IMR-90 (cell line): Measurements from ENCODE around the gene CERK. TPM values are rescaled to one million over a fixed set of nuclear protein-coding genes. Genes with fewer than 3 reads are reported as not detected.

Experiments
- ATAC-seq: fragments of 200-7000 bp; cut with Tn5 transposase; 2 replicates; pipeline ENCODE4 v1.9.1; 2020; ENCODE audit warnings: low read depth, mild to moderate bottlenecking, moderate library complexity
- BruUV-seq: library from RNA; stranded (reverse); fragments of 400-500 nt; replicated peaks from 2 replicates; lab custom pipeline; 2021; lab: Mats Ljungman, UMichigan
- CTCF ChIA-PET: fragments of 300-600 bp; formaldehyde crosslinking; extraction: SDS; loops from one replicate; lab custom pipeline; 2021; ENCODE audit warnings: antibody characterized with exemption; lab: Yijun Ruan, JAX
- POLR2A ChIA-PET: fragments of 300-600 bp; sonication (Branson Sonifier 250); formaldehyde crosslinking; loops from one replicate; lab custom pipeline; 2022; ENCODE audit warnings: antibody characterized with exemption; ENCODE audit not compliant: unreplicated experiment; lab: Charles Lee
- DNase-seq: peaks from one replicate; pipeline ENCODE4 v3.0.0; 2013
- H2AFZ ChIP-seq: replicated peaks from 2 replicates; pipeline ENCODE3; 2013; ENCODE audit warnings: low read length, mild to moderate bottlenecking; ENCODE audit not compliant: poor library complexity
- H2AK5ac ChIP-seq: 2 replicates; pipeline ENCODE4 v1.6.1; 2013; ENCODE audit warnings: low read depth, low read length, inconsistent platforms
- H2AK9ac ChIP-seq: replicated peaks from 2 replicates; pipeline ENCODE3; 2013; ENCODE audit warnings: mild to moderate bottlenecking, low read depth, low read length, moderate library complexity; ENCODE audit not compliant: poor library complexity
- H2BK120ac ChIP-seq: 2 replicates; pipeline ENCODE4 v1.6.1; 2013; ENCODE audit warnings: low read depth, low read length, inconsistent platforms
- H2BK15ac ChIP-seq: 3 replicates; pipeline ENCODE4 v1.6.1; 2013; ENCODE audit warnings: low read depth, low read length, inconsistent platforms
- H2BK20ac ChIP-seq: 2 replicates; pipeline ENCODE4 v1.6.1; 2013; ENCODE audit warnings: low read depth, mild to moderate bottlenecking, inconsistent platforms, low read length, moderate library complexity
- H2BK5ac ChIP-seq: 2 replicates; pipeline ENCODE4 v1.6.1; 2013; ENCODE audit warnings: mild to moderate bottlenecking, low read depth, low read length, inconsistent platforms; ENCODE audit not compliant: poor library complexity, severe bottlenecking
- H3K14ac ChIP-seq: replicated peaks from 2 replicates; pipeline ENCODE4 v1.6.1; 2013; ENCODE audit warnings: low read depth, low read length, inconsistent platforms
- H3K18ac ChIP-seq: 2 replicates; pipeline ENCODE4 v1.6.1; 2013; ENCODE audit warnings: low read depth, low read length, control low read depth
- H3K23ac ChIP-seq: 2 replicates; pipeline ENCODE4 v1.6.1; 2013; ENCODE audit warnings: low read depth, low read length, inconsistent platforms
- H3K27ac ChIP-seq: 2 replicates; pipeline ENCODE4 v1.5.1; 2013; ENCODE audit warnings: mild to moderate bottlenecking, control low read depth, low read length; ENCODE audit not compliant: insufficient read depth
- H3K27me3 ChIP-seq: 2 replicates; pipeline ENCODE4 v1.6.1; 2013; ENCODE audit warnings: low read length; ENCODE audit not compliant: control insufficient read depth, insufficient read depth
- H3K36me3 ChIP-seq: 2 replicates; pipeline ENCODE4 v1.6.1; 2013; ENCODE audit warnings: low read length, mixed read lengths; ENCODE audit not compliant: control insufficient read depth, insufficient read depth
- H3K4ac ChIP-seq: 2 replicates; pipeline ENCODE4 v1.6.1; 2013; ENCODE audit warnings: low read depth, low read length, inconsistent platforms
- H3K4me1 ChIP-seq: 2 replicates; pipeline ENCODE4 v1.6.1; 2013; ENCODE audit warnings: low read length, mixed read lengths; ENCODE audit not compliant: control insufficient read depth, insufficient read depth
- H3K4me2 ChIP-seq: 2 replicates; pipeline ENCODE4 v1.6.1; 2013; ENCODE audit warnings: low read depth, mild to moderate bottlenecking, control low read depth, low read length, moderate library complexity
- H3K4me3 ChIP-seq: 2 replicates; pipeline ENCODE4 v1.5.1; 2013; ENCODE audit warnings: low read depth, mild to moderate bottlenecking, control low read depth, low read length, moderate library complexity; ENCODE audit not compliant: insufficient read depth
- H3K56ac ChIP-seq: 2 replicates; pipeline ENCODE4 v1.6.1; 2013; ENCODE audit warnings: low read length, inconsistent platforms; ENCODE audit not compliant: insufficient read depth; ENCODE audit errors: extremely low read depth
- H3K79me1 ChIP-seq, 2 experiments: 2 replicates each; pipeline ENCODE4 v1.6.1; 2013; ENCODE audit warnings: low read length in 2 of 2, inconsistent platforms in 1 of 2, low read depth in 1 of 2
- H3K9ac ChIP-seq: 2 replicates; pipeline ENCODE4 v1.6.1; 2013; ENCODE audit warnings: low read depth, low read length, control low read depth
- H3K9me1 ChIP-seq: 2 replicates; pipeline ENCODE4 v1.6.1; 2013; ENCODE audit warnings: low read length, inconsistent platforms; ENCODE audit not compliant: insufficient read depth
- H3K9me3 ChIP-seq: 2 replicates; pipeline ENCODE4 v1.6.1; 2013; ENCODE audit warnings: low read length; ENCODE audit not compliant: control insufficient read depth, insufficient read depth
- H4K20me1 ChIP-seq: 2 replicates; pipeline ENCODE4 v1.6.1; 2013; ENCODE audit warnings: low read length, inconsistent platforms; ENCODE audit not compliant: insufficient read depth
- H4K5ac ChIP-seq: 2 replicates; pipeline ENCODE4 v1.6.1; 2013; ENCODE audit warnings: mild to moderate bottlenecking, low read depth, low read length, control low read depth
- H4K8ac ChIP-seq, 2 experiments: 2 replicates each; pipeline ENCODE4 v1.6.1; 2013; ENCODE audit warnings: low read depth in 2 of 2, low read length in 2 of 2, control low read depth in 1 of 2, inconsistent platforms in 1 of 2
- H4K91ac ChIP-seq: 2 replicates; pipeline ENCODE4 v1.6.1; 2013; ENCODE audit warnings: low read depth, low read length, inconsistent platforms; ENCODE audit not compliant: insufficient read depth
- CEBPB ChIP-seq: IDR thresholded peaks from 2 replicates; pipeline ENCODE4 v1.6.1; 2012; ENCODE audit warnings: low read depth, low read length, improper control_type of control experiment
- CHD1 ChIP-seq: IDR thresholded peaks from 2 replicates; pipeline ENCODE4 v1.6.1; 2012; ENCODE audit warnings: low read depth, low read length, improper control_type of control experiment
- CTCF ChIP-seq: conservative IDR thresholded peaks from 2 replicates; pipeline ENCODE4 v1.5.1; 2012; ENCODE audit warnings: mild to moderate bottlenecking, low read depth, low read length, improper control_type of control experiment
- ELK1 ChIP-seq: fragments of 150-350 bp; IDR thresholded peaks from 2 replicates; pipeline ENCODE4 v1.6.1; 2016; ENCODE audit warnings: low read depth, mild to moderate bottlenecking, low read length, moderate library complexity, borderline replicate concordance
- FOS ChIP-seq: fragments of 150-350 bp; IDR thresholded peaks from 2 replicates; pipeline ENCODE4 v1.6.1; 2016; ENCODE audit warnings: low read depth, low read length
- MAFK ChIP-seq: IDR thresholded peaks from 2 replicates; pipeline ENCODE4 v1.6.1; 2012; ENCODE audit warnings: low read depth, low read length, improper control_type of control experiment
- MAZ ChIP-seq: IDR thresholded peaks from 2 replicates; pipeline ENCODE4 v1.6.1; 2012; ENCODE audit warnings: low read depth, mild to moderate bottlenecking, low read length, improper control_type of control experiment, moderate library complexity, borderline replicate concordance
- MXI1 ChIP-seq: IDR thresholded peaks from 2 replicates; pipeline ENCODE4 v1.6.1; 2012; ENCODE audit warnings: low read depth, mild to moderate bottlenecking, low read length, moderate library complexity, borderline replicate concordance
- NFE2L2 ChIP-seq: fragments of 150-350 bp; IDR thresholded peaks from 2 replicates; pipeline ENCODE4 v1.6.1; 2016; ENCODE audit warnings: low read depth, mild to moderate bottlenecking, low read length
- POLR2A ChIP-seq: IDR thresholded peaks from 2 replicates; pipeline ENCODE4 v1.6.1; 2012; ENCODE audit warnings: mild to moderate bottlenecking, low read depth, low read length
- RAD21 ChIP-seq: IDR thresholded peaks from 2 replicates; pipeline ENCODE4 v1.6.1; 2012; ENCODE audit warnings: low read length, improper control_type of control experiment
- RCOR1 ChIP-seq: IDR thresholded peaks from 2 replicates; pipeline ENCODE4 v1.6.1; 2012; ENCODE audit warnings: mild to moderate bottlenecking, low read length, improper control_type of control experiment; ENCODE audit not compliant: insufficient replicate concordance
- RFX5 ChIP-seq: IDR thresholded peaks from 2 replicates; pipeline ENCODE4 v1.8.0; 2012; ENCODE audit warnings: low read depth, mild to moderate bottlenecking, low read length, moderate library complexity
- SMC3 ChIP-seq: fragments of 150-350 bp; IDR thresholded peaks from 2 replicates; pipeline ENCODE4 v1.6.1; 2016; ENCODE audit warnings: low read depth, mild to moderate bottlenecking, antibody characterized with exemption, low read length, moderate library complexity
- USF2 ChIP-seq: fragments of 150-350 bp; IDR thresholded peaks from 2 replicates; pipeline ENCODE4 v1.6.1; 2017; ENCODE audit warnings: mild to moderate bottlenecking, antibody characterized with exemption, low read length, low read depth
- WGBS, 2 experiments: methylation state at CpG; one replicate each; pipeline versions ENCODE4 v1.1.5 to v1.1.7; 2013; ENCODE audit warnings: missing lambda C conversion rate in 2 of 2; ENCODE audit not compliant: insufficient read length in 1 of 2; ENCODE audit errors: extremely low coverage in 2 of 2; 5-methylcytosine and 5-hydroxymethylcytosine counted together
- dilution Hi-C: fragments of 300-500 bp; cut with HindIII; formaldehyde crosslinking; loops from one replicate; pipeline ENCODE4 v1.14.3; 2018; ENCODE audit warnings: low sequenced_read_pairs; ENCODE audit not compliant: unreplicated experiment
- in situ Hi-C: fragments of 300-500 bp; cut with MboI; formaldehyde crosslinking; loops from 3 replicates; pipeline ENCODE4 v1.14.3; 2019; ENCODE audit warnings: low sequenced_read_pairs, inconsistent platforms, mixed read lengths
- intact Hi-C: fragments of 100-400 bp; cut with micrococcal nuclease; formaldehyde crosslinking; loops from 2 replicates; pipeline ENCODE4 v1.10.0; 2022
- polyA plus RNA-seq, 3 experiments: library from polyadenylated mRNA; depleted of rRNA; stranded (reverse); fragments of >200 nt; gene quantifications; 2 replicates each; pipeline ENCODE4 v1.2.3, GENCODE V29; 2012; ENCODE audit warnings: low replicate concordance in 1 of 3
- total RNA-seq: library from RNA; depleted of rRNA; stranded (reverse); fragments of >200 nt; gene quantifications from 2 replicates; pipeline ENCODE4 v1.2.3, GENCODE V29; 2012

Gene CERK
- total and polyA plus RNA-seq, 2 of the 4 experiments (the other 2 are of a cell fraction): 25.3 to 38.7 TPM

- peak overlapping the region; percentile 39 for H2BK120ac ChIP-seq
- BruUV-seq: no TSS peak
- H2BK20ac ChIP-seq: no peak overlapping the region
- H3K4ac ChIP-seq: peak overlapping the region; percentile 88
- H2BK5ac ChIP-seq: peak overlapping the region; percentile 69
- H3K79me1 ChIP-seq: peaks cover 14 to 54% of the 10 kb centered on the region in 2 experiments; a peak in 3 of 4 replicates
- peak overlapping the region; percentile 94 for H3K4me3 ChIP-seq
- peak overlapping the region; percentile 5; the same call in 1 of the 2 replicates for H4K5ac ChIP-seq
- no peaks in the 10 kb centered on the region for H3K9me3 ChIP-seq
- peak overlapping the region; percentile 11; the same call in 1 of the 2 replicates for H3K18ac ChIP-seq
- peak overlapping the region; percentile 47; the same call in 1 of the 2 replicates for H3K56ac ChIP-seq
- peak overlapping the region; percentile 55 for H3K27ac ChIP-seq
- H3K9me1 ChIP-seq: peaks cover 19% of the 10 kb centered on the region
- 0 out of 3 replicates have a peak overlapping the region, but pooled peaks have one; percentile 28 for H2BK15ac ChIP-seq
- H4K8ac ChIP-seq: peak overlapping the region; percentile 33 to 80; a peak in 3 of 4 replicates
- ATAC-seq: peak; percentile 22
- in situ Hi-C loops: no loop called here
- WGBS, 2 experiments: 10% methylated on average over 9 of the region's 20 CpGs; no CpG with 5 or more reads in 1 of the 2 experiments
- peaks cover 31% of the 10 kb centered on the region for H3K4me1 ChIP-seq
- H2AK9ac ChIP-seq: peak overlapping the region; percentile 93
- peak overlapping the region; percentile 63 for H3K4me2 ChIP-seq
- no peaks in the 10 kb centered on the region for H3K27me3 ChIP-seq
- H3K9ac ChIP-seq: peak overlapping the region; percentile 22
- peak; percentile 37 for DNase-seq
- peaks cover 36% of the 10 kb centered on the region for H4K20me1 ChIP-seq
- H4K91ac ChIP-seq: peak overlapping the region; percentile 64
- peak overlapping the region; percentile 91 for H3K23ac ChIP-seq
- H2AK5ac ChIP-seq: peak overlapping the region; percentile 95
- H3K36me3 ChIP-seq: no peaks in the 10 kb centered on the region
- peak overlapping the region; percentile 87 for H3K14ac ChIP-seq
- intact Hi-C loops: loop anchor here (5.0 kb wide), 1 partner anchor 1754 kb away; no protein-coding TSS in a partner anchor
- CTCF ChIA-PET: interaction anchor here (0.6 to 1.5 kb wide), 2 partner anchors 20 to 42 kb away, joined by 6 read pairs; no protein-coding TSS in a partner anchor
- dilution Hi-C loops: no loop called here
- POLR2A ChIA-PET: interaction anchor here (0.5 kb wide), 1 partner anchor 23 kb away, joined by 3 read pairs; no protein-coding TSS in a partner anchor
- H2AFZ ChIP-seq: peak overlapping the region; percentile 90
- no peak for TF ChIP-seq CEBPB
- no peak for TF ChIP-seq RAD21
- TF ChIP-seq MXI1: no peak
- TF ChIP-seq MAFK: no peak
- no peak for TF ChIP-seq RCOR1
- TF ChIP-seq POLR2A: no peak
- TF ChIP-seq ELK1: no peak
- TF ChIP-seq RFX5: no peak
- no peak for TF ChIP-seq MAZ
- no peak for TF ChIP-seq USF2
- no peak for TF ChIP-seq FOS
- TF ChIP-seq SMC3: no peak
- TF ChIP-seq CHD1: no peak
- TF ChIP-seq CTCF: no peak
- TF ChIP-seq NFE2L2: no peak
These were observed 618 bp upstream of the CERK start for GRCh38 chr22:46738647-46739093.
